Measurements from ENCODE around the gene VCAM1. TPM values are rescaled to one million over a fixed set of nuclear protein-coding genes. Genes with fewer than 3 reads are reported as not detected.

The VCAM1 gene
- total and polyA plus RNA-seq, 9 of the 15 experiments (the other 6 are each of a cell fraction or from before 2014, with no cell fraction given) = 0.04 to 0.13 TPM; not detected in 7

DNA sequence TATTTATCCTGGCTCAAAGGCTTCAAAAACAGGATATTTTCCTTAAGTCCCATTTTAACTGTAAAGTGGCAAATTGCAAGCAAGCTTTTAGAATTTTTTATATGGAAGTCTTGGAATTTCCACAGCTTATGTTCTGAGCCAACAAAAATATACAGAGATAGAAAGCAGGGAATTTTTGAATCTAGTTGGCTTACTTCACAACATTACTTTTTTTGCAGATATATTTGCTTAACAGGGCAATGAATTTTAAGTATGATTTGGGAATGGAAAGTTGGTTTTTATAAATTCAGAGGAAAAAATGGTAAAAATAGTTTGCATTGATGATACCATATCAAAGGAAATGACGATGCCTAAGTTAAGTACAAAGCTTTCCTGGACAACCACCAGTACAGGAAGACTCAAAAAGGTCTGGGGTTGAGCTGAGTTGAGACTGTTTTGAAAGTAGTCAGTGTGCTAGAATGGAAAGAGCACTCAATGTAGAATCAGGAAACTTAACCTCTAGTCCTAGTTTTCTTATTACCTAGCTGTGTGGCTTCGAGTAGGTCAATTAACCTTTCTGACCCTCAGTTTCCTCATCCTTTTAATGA lies 11.0 kb upstream of the VCAM1 start:
- TF ChIP-seq NR2C1 (IDR thresholded peaks at IDR 0.05) (no peak), NR2C1 (tag; IDR thresholded peaks at IDR 0.05) (no peak), ZNF253 (CRISPR knock-in tag; conservative IDR thresholded peaks at IDR 0.05) (no peak), MCM3 (IDR thresholded peaks at IDR 0.05) (no peak), TCF7L2 (IDR thresholded peaks at IDR 0.05; ENCODE audit: low read depth, low read length) (no peak), TGIF2 (CRISPR knock-in tag; IDR thresholded peaks at IDR 0.05) (no peak), HDAC1 (IDR thresholded peaks at IDR 0.05) (no peak), YBX1 (IDR thresholded peaks at IDR 0.05) (no peak)
- TF ChIP-seq, protein P1, sequence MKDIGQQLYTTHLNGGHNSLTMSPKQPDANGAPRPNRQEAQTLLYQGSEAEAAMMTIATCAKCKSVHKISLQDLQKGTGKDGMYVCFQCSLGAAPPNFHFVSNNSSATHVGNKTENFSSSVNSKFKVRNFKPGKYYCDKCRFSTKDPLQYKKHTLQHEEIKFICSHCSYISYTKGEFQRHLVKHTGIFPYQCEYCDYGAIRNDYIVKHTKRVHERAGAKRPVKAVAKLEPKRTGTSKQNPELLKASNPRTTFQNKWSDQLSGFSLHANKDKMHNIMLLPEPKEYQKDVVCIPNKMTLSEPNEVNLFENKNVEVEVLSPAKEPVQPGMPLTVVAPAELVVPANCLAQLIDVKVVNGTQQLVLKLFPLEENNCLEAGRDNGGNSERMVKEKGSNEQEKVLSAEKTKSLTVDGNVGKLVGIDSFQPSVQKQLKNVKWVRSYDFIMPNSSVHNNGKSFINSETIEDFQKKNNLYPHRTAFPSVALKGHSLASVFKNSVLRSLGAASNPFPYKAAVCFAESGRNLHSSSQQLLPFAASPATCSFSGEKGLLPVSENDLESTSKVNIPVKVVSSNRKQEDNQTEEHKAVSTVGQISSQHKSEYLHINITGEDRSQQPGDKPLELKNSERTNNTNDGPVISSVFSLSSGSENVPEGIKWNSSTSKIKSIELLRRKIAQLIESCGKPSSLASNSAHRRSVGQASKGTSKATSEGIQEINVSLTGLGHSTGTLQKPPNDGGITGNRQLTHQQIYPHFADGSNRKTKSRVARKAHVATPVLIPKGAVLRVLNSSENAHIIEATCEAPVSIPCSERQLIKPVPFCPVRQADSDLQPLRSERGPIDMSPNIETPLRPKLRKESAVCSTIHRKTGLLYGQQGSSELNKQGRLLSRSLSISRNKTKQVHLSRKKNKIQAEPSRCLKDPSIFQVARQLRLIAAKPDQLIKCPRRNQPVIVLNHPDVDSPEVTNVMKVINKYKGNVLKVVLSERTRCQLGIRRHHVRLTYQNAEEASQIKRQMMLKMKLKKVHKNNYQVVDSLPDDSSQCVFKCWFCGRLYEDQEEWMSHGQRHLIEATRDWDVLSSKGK (CRISPR knock-in tag; IDR thresholded peaks at IDR 0.05) = no peak
- TF ChIP-seq, protein P2, sequence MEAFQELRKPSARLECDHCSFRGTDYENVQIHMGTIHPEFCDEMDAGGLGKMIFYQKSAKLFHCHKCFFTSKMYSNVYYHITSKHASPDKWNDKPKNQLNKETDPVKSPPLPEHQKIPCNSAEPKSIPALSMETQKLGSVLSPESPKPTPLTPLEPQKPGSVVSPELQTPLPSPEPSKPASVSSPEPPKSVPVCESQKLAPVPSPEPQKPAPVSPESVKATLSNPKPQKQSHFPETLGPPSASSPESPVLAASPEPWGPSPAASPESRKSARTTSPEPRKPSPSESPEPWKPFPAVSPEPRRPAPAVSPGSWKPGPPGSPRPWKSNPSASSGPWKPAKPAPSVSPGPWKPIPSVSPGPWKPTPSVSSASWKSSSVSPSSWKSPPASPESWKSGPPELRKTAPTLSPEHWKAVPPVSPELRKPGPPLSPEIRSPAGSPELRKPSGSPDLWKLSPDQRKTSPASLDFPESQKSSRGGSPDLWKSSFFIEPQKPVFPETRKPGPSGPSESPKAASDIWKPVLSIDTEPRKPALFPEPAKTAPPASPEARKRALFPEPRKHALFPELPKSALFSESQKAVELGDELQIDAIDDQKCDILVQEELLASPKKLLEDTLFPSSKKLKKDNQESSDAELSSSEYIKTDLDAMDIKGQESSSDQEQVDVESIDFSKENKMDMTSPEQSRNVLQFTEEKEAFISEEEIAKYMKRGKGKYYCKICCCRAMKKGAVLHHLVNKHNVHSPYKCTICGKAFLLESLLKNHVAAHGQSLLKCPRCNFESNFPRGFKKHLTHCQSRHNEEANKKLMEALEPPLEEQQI (IDR thresholded peaks at IDR 0.05) = no peak
- TF ChIP-seq, protein P3, sequence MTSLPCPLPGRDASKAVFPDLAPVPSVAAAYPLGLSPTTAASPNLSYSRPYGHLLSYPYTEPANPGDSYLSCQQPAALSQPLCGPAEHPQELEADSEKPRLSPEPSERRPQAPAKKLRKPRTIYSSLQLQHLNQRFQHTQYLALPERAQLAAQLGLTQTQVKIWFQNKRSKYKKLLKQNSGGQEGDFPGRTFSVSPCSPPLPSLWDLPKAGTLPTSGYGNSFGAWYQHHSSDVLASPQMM (CRISPR knock-in tag; IDR thresholded peaks at IDR 0.05) = no peak
- Histone ChIP-seq H3K9me3 (replicated peaks; ENCODE audit: control insufficient read depth, insufficient read depth, low read depth, low read length) (no peaks in the 10 kb centered on the region), H3K27ac (ENCODE audit: extremely low read depth, low read depth, low read length) (no peak overlapping the region), H3K79me2 (ENCODE audit: control insufficient read depth, insufficient read depth, low read length) (no peaks in the 10 kb centered on the region), H3K27me3 (ENCODE audit: control insufficient read depth in 2 of 2, insufficient read depth in 2 of 2, low read length in 2 of 2) (no peaks in the 10 kb centered on the region), H3K4me1 (replicated peaks in 1 of 2; ENCODE audit: control insufficient read depth in 2 of 2, insufficient read depth in 2 of 2, low read length in 2 of 2) (no peaks in the 10 kb centered on the region), H3K36me3 (ENCODE audit: control insufficient read depth, insufficient read depth, low read length) (no peaks in the 10 kb centered on the region), H4K20me1 (replicated peaks; ENCODE audit: control insufficient read depth, insufficient read depth, low read length) (no peaks in the 10 kb centered on the region), H3K9me1 (ENCODE audit: control insufficient read depth, insufficient read depth, low read length) (no peaks in the 10 kb centered on the region), H3K4me3 (no peak overlapping the region), H3K4me2 (ENCODE audit: insufficient read depth, low read length) (no peak overlapping the region), H2AFZ (ENCODE audit: low read depth, low read length) (no peak overlapping the region), H3K9ac (ENCODE audit: insufficient read depth in 1 of 2, low read depth in 2 of 2, low read length in 2 of 2) (no peak overlapping the region)
- FAIRE-seq (no peak), DNase-seq (ENCODE audit: extremely low read depth in 1 of 4, low spot score in 3 of 4) (no peak), ATAC-seq (no peak)
- POLR2A ChIA-PET = interaction anchor here (0.7 kb wide), 1 partner anchor 473 kb away, joined by 3 read pairs; no protein-coding TSS in a partner anchor
- WGBS (ENCODE audit: insufficient coverage, low coverage, missing lambda C conversion rate) = 0% methylated on average over 2 of the region's 2 CpGs
- in situ Hi-C loops (cut with MboI) = no loop called here
- BruUV-seq (replicated peaks) = no TSS peak
- CTCF ChIA-PET (ENCODE audit: low intra/inter-chr PET ratio) = no interaction called here
- intact Hi-C loops (cut with micrococcal nuclease) = no loop called here

Measured in K562 (cell line).